ENCODE data around the gene POLR2I. TPM values are rescaled to one million over a fixed set of nuclear protein-coding genes. Genes with fewer than 3 reads are reported as not detected.
"Not testable (repeated sequence)": the region's sequence is repeated elsewhere in the genome, so short reads cannot be mapped to it uniquely, and the experiment has no call there.

Gene POLR2I
- total RNA-seq, 1 donor, result 12.8 TPM

DNA sequence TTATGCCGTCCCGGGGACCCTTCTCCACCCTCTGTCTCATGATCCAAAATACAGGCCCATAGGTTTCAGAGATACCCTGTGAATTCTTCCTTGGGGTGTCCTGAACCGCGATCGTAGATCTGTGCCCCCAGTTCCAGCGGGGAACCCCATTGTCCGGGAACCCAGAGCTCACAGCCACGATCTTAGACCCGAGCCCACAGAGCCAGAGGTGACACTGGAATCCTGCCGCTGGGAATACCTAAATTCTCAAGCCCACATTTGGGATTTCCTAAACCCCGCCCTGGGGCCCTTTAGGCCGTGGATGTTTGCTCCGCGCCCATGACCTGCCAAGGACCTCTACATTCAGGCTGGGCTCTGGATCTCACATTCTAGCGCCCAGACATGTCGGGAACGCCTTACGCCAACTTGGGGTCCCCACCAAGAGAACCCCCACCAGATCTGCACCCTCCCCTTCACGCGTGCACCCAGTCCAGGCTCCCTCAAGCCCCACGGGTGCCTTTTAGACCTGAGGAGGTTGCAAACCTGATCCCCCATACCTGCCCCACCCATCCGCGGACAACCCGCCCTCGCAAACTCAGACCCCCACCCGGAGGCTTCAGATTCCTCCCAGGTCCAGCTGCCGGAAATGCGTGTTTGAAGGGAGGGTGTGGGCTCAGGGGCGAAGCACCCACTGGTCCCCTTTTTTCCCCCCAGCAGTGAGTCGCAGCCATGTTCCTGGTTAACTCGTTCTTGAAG, 25.8 kb upstream of the POLR2I start:
- Histone ChIP-seq H3K9me3 (ENCODE audit: low read depth, low read length) (no peaks in the 10 kb centered on the region), H3K27me3 (ENCODE audit: insufficient read depth, low read length) (no peaks in the 10 kb centered on the region), H3K4me3 (ENCODE audit: low read length) (peak overlapping the region; percentile 96), H3K4me1 (ENCODE audit: insufficient read depth, low read length) (peaks cover 24% of the 10 kb centered on the region)

DNA sequence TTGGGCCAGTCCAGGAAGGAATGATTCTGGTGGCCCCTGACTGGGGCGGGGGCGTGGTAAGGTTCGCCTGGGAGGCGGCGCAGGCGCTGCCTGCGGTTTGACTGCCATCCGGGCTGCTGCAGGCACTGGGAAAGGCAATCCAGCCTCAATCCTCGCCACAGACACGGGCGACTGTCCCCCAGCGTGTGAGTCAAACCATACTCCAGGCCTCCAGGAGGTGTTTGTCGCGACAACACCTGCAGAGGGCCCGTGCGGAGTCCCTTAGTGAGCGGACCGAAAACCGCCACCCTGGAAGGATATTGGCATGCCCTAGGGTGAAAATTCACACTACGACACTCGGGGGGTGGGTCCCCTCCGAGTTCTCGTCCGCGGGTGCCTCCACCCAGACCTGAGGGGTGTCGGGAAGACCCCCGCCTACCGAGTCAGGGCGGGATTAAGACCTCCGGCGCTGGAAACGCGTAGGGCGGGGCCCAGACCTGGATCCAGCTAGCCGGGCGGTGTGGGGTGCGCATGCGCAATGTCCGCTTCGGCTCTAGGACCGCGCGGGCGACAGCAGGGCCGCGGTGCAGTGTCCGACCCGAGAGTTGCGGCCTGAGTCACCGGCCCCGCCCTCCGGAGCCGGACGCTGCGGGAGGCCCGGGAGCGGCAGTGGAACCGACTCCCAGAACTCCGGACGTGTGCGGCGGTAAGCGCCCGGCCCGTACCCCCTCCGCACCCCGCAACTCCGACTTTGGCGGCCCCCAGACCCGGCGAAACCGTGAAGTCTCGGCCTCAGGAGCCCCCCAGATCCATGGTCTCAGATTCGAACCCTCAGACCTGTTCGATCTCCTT, 25.0 kb upstream of the POLR2I start, which contains the start of gene CAPNS1:
CAPNS1 (plus strand) TSS at position 594 of the 831 bp plus-strand sequence. CDS start 946 bp downstream, outside the sequence.
- Histone ChIP-seq H3K27me3 (ENCODE audit: insufficient read depth, low read length) (no peaks in the 10 kb centered on the region), H3K4me1 (ENCODE audit: insufficient read depth, low read length) (peaks cover 24% of the 10 kb centered on the region), H3K4me3 (ENCODE audit: low read length) (peak within 1 kb of the TSS; percentile 96), H3K9me3 (ENCODE audit: low read depth, low read length) (no peaks in the 10 kb centered on the region)

GRCh38 chr19:36139120-36139472, 24.4 kb upstream of the POLR2I start:
- Histone ChIP-seq H3K4me3 (ENCODE audit: low read length) (peak overlapping the region; percentile 96), H3K27me3 (ENCODE audit: insufficient read depth, low read length) (no peaks in the 10 kb centered on the region), H3K4me1 (ENCODE audit: insufficient read depth, low read length) (peaks cover 24% of the 10 kb centered on the region), H3K9me3 (ENCODE audit: low read depth, low read length) (no peaks in the 10 kb centered on the region)

DNA sequence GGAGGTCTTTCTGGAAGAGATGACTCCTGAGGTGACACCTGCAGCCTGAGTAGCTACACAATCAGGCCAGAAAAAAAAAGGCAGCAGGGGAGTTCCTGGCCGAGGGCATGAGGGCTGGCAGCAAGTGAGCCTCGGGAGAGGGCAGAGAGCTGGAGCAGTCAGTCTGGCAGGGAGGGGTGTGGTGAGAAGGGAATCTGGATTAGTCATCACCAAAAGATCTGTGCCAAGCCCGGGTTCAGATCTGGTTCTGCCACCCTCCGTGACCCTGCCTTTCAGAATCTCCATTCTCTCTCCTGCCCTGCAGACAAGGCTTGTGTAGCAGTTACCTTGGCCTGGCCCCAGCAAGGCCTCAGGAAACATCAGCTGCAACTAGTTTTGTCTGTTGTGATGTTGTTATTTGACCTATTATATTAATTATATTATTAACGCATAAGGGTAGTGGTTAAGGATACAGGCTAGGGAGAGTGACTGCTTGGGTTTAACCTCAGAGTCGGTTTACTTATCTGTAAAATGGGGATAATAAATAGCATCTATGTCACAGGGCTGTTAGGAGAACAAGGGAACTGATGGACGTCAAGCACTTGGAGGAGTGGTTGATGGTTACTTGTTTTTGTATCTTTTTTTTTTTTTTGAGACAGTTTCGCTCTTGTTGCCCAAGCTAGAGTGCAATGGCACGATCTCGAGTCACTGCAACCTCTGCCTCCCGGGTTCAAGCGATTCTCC, 22.4 kb upstream of the POLR2I start:
- H3K27me3 ChIP-seq (ENCODE audit: insufficient read depth, low read length), result no peaks in the 10 kb centered on the region
- H3K4me3 ChIP-seq (ENCODE audit: low read length), result no peak overlapping the region
- H3K4me1 ChIP-seq (ENCODE audit: insufficient read depth, low read length), result peaks cover 35% of the 10 kb centered on the region
- H3K9me3 ChIP-seq (ENCODE audit: low read depth, low read length), result no peaks in the 10 kb centered on the region

DNA sequence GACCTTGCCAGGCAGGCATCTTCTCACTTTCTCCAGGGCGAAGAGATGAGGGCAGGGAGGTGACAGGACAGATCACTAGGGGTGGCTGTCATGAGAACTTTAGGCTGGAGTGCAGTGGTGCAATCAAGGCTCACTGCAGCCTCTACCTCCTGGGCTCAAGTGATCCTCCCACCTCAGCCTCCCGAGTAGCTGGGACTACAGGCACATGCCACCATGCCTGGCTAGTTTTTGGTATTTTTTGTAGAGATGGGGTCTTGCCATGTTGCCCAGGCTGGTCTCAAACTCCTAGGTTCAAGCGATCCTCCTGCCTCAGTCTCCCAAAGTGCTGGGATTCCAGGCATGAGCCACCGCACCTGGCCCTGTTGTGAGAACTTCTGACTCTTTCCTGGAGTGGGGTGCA, 20.2 kb upstream of the POLR2I start:
- H3K4me1 ChIP-seq (ENCODE audit: insufficient read depth, low read length), result peaks cover 48% of the 10 kb centered on the region
- not testable (repeated sequence) for H3K4me3 ChIP-seq (ENCODE audit: low read length); H3K9me3 ChIP-seq (ENCODE audit: low read depth, low read length); H3K27me3 ChIP-seq (ENCODE audit: insufficient read depth, low read length)

DNA sequence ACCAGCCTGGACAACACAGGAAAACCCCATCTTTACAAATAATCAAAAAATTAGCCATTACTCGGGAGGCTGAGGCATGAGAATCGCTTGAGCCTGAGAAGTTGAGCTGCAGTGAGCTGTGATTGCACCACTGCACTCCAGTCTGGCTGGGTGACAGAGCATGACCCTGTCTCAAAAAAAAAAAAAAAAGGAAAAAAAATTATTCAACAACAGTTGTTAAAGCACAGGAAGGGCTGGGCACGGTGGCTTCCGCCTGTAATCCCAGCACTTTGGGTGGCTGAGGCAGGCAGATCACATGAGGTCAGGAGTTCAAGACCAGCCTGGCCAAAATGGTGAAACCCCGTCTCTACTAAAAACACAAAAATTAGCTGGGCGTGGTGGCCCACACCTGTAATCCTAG, 16.5 kb upstream of the POLR2I start:
- H3K27me3 ChIP-seq (ENCODE audit: insufficient read depth, low read length); H3K9me3 ChIP-seq (ENCODE audit: low read depth, low read length); H3K4me3 ChIP-seq (ENCODE audit: low read length): not testable (repeated sequence)
- H3K4me1 ChIP-seq (ENCODE audit: insufficient read depth, low read length), result peaks cover 53% of the 10 kb centered on the region

DNA sequence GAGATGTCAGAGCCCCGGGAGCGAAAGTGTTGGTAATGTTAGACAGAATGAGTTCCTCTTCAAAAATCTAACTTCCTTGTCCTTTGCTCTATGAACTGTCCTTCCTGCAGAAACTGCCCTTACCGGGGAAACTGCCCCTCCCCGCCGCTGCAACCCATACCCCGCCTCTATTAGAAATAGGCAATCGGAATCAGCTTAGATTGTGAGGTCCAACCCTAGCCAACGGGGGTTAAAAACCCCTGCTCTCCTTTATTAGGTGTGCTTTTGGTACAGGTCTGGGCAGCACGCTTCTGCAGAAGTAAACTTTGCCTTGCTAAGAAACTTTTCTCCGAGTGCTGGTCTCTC, 13.7 kb upstream of the POLR2I start:
- Histone ChIP-seq H3K27me3 (ENCODE audit: insufficient read depth, low read length) (no peaks in the 10 kb centered on the region), H3K9me3 (ENCODE audit: low read depth, low read length) (no peaks in the 10 kb centered on the region), H3K4me3 (ENCODE audit: low read length) (peak overlapping the region; percentile 54), H3K4me1 (ENCODE audit: insufficient read depth, low read length) (peaks cover 53% of the 10 kb centered on the region)

DNA sequence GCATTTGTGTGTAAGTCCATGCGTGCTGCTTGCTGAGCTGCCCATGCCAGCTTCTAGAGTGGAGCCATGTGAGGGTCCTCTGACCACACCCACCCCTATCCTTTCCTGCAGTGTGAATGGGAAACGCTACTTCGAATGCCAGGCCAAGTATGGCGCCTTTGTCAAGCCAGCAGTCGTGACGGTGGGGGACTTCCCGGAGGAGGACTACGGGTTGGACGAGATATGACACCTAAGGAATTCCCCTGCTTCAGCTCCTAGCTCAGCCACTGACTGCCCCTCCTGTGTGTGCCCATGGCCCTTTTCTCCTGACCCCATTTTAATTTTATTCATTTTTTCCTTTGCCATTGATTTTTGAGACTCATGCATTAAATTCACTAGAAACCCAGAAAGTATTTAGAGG, 10.9 kb upstream of the POLR2I start:
- Histone ChIP-seq H3K4me1 (ENCODE audit: insufficient read depth, low read length) (peaks cover 27% of the 10 kb centered on the region), H3K4me3 (ENCODE audit: low read length) (no peak overlapping the region)

GRCh38 chr19:36121486-36122124, 6.9 kb upstream of the POLR2I start:
- Histone ChIP-seq H3K4me1 (ENCODE audit: insufficient read depth, low read length) (peaks cover 4% of the 10 kb centered on the region), H3K9me3 (ENCODE audit: low read depth, low read length) (no peaks in the 10 kb centered on the region), H3K4me3 (ENCODE audit: low read length) (no peak overlapping the region), H3K27me3 (ENCODE audit: insufficient read depth, low read length) (no peaks in the 10 kb centered on the region)

More for the DNA sequence above, 10.9 kb upstream of the POLR2I start:
- H3K27me3 ChIP-seq (ENCODE audit: insufficient read depth, low read length), result no peaks in the 10 kb centered on the region
- no peaks in the 10 kb centered on the region for H3K9me3 ChIP-seq (ENCODE audit: low read depth, low read length)

GRCh38 chr19:36120984-36121358, 6.3 kb upstream of the POLR2I start:
- Histone ChIP-seq H3K27me3 (ENCODE audit: insufficient read depth, low read length) (no peaks in the 10 kb centered on the region), H3K4me1 (ENCODE audit: insufficient read depth, low read length) (peaks cover 11% of the 10 kb centered on the region), H3K4me3 (ENCODE audit: low read length) (no peak overlapping the region)

DNA sequence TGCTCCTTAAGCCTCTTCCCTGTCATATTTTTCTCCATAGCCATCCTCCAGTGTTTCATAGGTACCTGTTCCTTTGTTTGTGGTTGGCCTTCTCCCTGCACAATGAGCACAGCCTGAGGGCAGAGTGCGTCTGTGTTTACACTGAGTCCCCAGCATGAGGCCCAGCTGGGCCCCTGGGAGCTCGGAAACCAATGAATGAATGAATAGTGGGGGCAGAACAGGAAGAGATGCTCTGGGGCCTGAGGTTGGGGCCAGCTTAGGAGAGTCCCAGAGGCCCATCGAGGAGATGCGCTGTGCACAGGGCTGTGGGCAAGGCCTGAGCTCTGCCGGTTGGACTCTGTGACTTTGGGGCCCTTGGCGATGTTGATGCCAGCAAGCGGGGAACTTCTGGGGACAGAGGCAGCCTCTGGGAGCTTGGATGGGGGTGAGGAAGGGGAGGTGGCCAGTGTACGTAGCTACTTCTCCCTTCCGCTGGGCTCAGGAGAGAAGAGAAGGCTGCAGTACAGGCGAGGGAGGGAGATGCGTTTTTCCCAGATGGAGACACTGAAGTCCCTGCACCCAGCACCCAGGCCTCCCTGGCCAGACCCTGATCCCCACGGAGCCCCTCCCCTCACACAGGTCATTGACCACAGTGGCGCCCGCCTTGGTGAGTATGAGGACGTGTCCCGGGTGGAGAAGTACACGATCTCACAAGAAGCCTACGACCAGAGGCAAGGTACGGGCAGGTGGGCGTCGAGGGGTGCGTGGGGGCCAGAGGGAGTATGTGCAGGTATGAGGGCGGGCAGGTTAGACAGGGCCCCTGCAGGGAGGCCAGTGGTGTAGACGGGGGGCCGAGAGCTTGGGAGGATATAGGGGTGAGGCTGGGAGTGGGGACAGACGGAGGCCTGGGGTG, 5.7 kb upstream of the POLR2I start:
- Histone ChIP-seq H3K4me3 (ENCODE audit: low read length) (no peak overlapping the region), H3K9me3 (ENCODE audit: low read depth, low read length) (no peaks in the 10 kb centered on the region), H3K4me1 (ENCODE audit: insufficient read depth, low read length) (peaks cover 13% of the 10 kb centered on the region), H3K27me3 (ENCODE audit: insufficient read depth, low read length) (no peaks in the 10 kb centered on the region)

More at GRCh38 chr19:36120984-36121358, 6.3 kb upstream of the POLR2I start:
- H3K9me3 ChIP-seq (ENCODE audit: low read depth, low read length), result no peaks in the 10 kb centered on the region

GRCh38 chr19:36116344-36116637, 1.6 kb upstream of the POLR2I start:
- Histone ChIP-seq H3K4me1 (ENCODE audit: insufficient read depth, low read length) (peaks cover 27% of the 10 kb centered on the region), H3K9me3 (ENCODE audit: low read depth, low read length) (no peaks in the 10 kb centered on the region), H3K27me3 (ENCODE audit: insufficient read depth, low read length) (no peaks in the 10 kb centered on the region), H3K4me3 (ENCODE audit: low read length) (peak overlapping the region; percentile 71)

- Histone ChIP-seq H3K4me3 (ENCODE audit: low read length) (peak within 1 kb of the TSS; percentile 71), H3K27me3 (ENCODE audit: insufficient read depth, low read length) (no peaks in the 10 kb centered on the region), H3K9me3 (ENCODE audit: low read depth, low read length) (no peaks in the 10 kb centered on the region), H3K4me1 (ENCODE audit: insufficient read depth, low read length) (peaks cover 27% of the 10 kb centered on the region)
Observed at GRCh38 chr19:36115453-36116343, 1.0 kb upstream of the POLR2I start, which contains the start of gene TBCB. TBCB (plus strand) TSS chr19:36115468; CDS start chr19:36115561, 93 bp downstream.

Data from mononuclear cell (primary cell).